HepG2 (cell line): ENCODE results near the gene CD4. TPM values are rescaled to one million over a fixed set of nuclear protein-coding genes. Genes with fewer than 3 reads are reported as not detected.

Source experiments
- AGO2 ChIP-seq: fragments of 200-400 bp; formaldehyde crosslinking; optimal IDR thresholded peaks from 2 replicates; pipeline ENCODE3; 2017; ENCODE audit warnings: mild to moderate bottlenecking, low read depth, low read length, moderate library complexity
- ASH2L ChIP-seq: fragments of 300-600, 200-600 bp; sonication (generic); IDR thresholded peaks from 2 replicates; pipeline ENCODE4 v1.7.0; 2017; ENCODE audit warnings: low read depth, mild to moderate bottlenecking, moderate library complexity, mixed read lengths, low read length; ENCODE audit not compliant: insufficient read length
- ATF7 ChIP-seq, 2 experiments: fragments of 450-650 bp in 1 of 2; sonication (generic) in 1 of 2; formaldehyde crosslinking in 1 of 2; IDR thresholded peaks; 2 replicates each; pipeline versions ENCODE4 v1.4.0 to v1.6.1; 2016 to 2020; ENCODE audit warnings: antibody characterized with exemption in 1 of 2, mild to moderate bottlenecking in 1 of 2, missing genetic modification reagents in 1 of 2
- CHD2 ChIP-seq: IDR thresholded peaks from 2 replicates; pipeline ENCODE4 v1.6.1; 2011; ENCODE audit warnings: low read depth, low read length, improper control_type of control experiment
- FOXP1 ChIP-seq, 2 experiments: fragments of 450-650 bp in 1 of 2; IDR thresholded peaks; 2 replicates each; pipeline ENCODE4 v1.6.1; 2017 to 2018; ENCODE audit warnings: antibody characterized with exemption in 1 of 2
- GLMP ChIP-seq: sonication (generic); formaldehyde crosslinking; IDR thresholded peaks from 2 replicates; pipeline ENCODE4 v1.9.0; 2021; ENCODE audit warnings: missing genetic modification reagents, mild to moderate bottlenecking, borderline replicate concordance
- GPBP1L1 ChIP-seq: sonication (generic); formaldehyde crosslinking; IDR thresholded peaks from 2 replicates; pipeline ENCODE4 v1.5.0; 2020; ENCODE audit warnings: mild to moderate bottlenecking, missing genetic modification reagents
- LCORL ChIP-seq, 2 experiments: fragments of 450-650 bp in 1 of 2; sonication (generic) in 1 of 2; formaldehyde crosslinking in 1 of 2; IDR thresholded peaks; 2 replicates each; pipeline versions ENCODE4 v1.5.0 to v1.6.1; 2017 to 2020; ENCODE audit warnings: antibody characterized with exemption in 1 of 2, missing genetic modification reagents in 1 of 2
- MAF1 ChIP-seq: sonication (generic); formaldehyde crosslinking; IDR thresholded peaks from 2 replicates; pipeline ENCODE4 v1.5.0; 2020; ENCODE audit warnings: missing genetic modification reagents, borderline replicate concordance
- MAFF ChIP-seq: IDR thresholded peaks from 2 replicates; pipeline ENCODE4 v1.6.1; 2011; ENCODE audit warnings: low read depth, low read length, improper control_type of control experiment
- NFIB ChIP-seq: sonication (generic); formaldehyde crosslinking; IDR thresholded peaks from 2 replicates; pipeline ENCODE4 v1.9.0; 2021; ENCODE audit warnings: missing genetic modification reagents, mild to moderate bottlenecking, borderline replicate concordance
- NR0B2 ChIP-seq: sonication (generic); formaldehyde crosslinking; IDR thresholded peaks from 2 replicates; pipeline ENCODE4 v1.4.0; 2020; ENCODE audit warnings: mild to moderate bottlenecking, missing genetic modification reagents
- NR2F2 ChIP-seq: IDR thresholded peaks from 2 replicates; pipeline ENCODE4 v1.6.1; 2012; ENCODE audit warnings: low read depth, inconsistent platforms, borderline replicate concordance
- PAWR ChIP-seq: sonication (generic); formaldehyde crosslinking; IDR thresholded peaks from 2 replicates; pipeline ENCODE4 v1.4.0; 2020; ENCODE audit warnings: missing genetic modification reagents, mild to moderate bottlenecking, borderline replicate concordance
- TBX2 ChIP-seq: sonication (generic); formaldehyde crosslinking; IDR thresholded peaks from 2 replicates; pipeline ENCODE4 v1.5.0; 2020; ENCODE audit warnings: missing genetic modification reagents, mild to moderate bottlenecking, borderline replicate concordance
- ZNF12 ChIP-seq: sonication (generic); formaldehyde crosslinking; IDR thresholded peaks from 2 replicates; pipeline ENCODE4 v1.5.0; 2020; ENCODE audit warnings: missing genetic modification reagents
- ZNF230 ChIP-seq: sonication (generic); formaldehyde crosslinking; IDR thresholded peaks from 2 replicates; pipeline ENCODE4 v1.4.0; 2020; ENCODE audit warnings: mild to moderate bottlenecking, missing genetic modification reagents
- ZNF33B ChIP-seq: sonication (generic); formaldehyde crosslinking; IDR thresholded peaks from 2 replicates; pipeline ENCODE4 v1.5.1; 2020; ENCODE audit warnings: mild to moderate bottlenecking, missing genetic modification reagents
- ZNF431 ChIP-seq: sonication (generic); formaldehyde crosslinking; IDR thresholded peaks from 2 replicates; pipeline ENCODE4 v1.9.0; 2022; ENCODE audit warnings: missing genetic modification reagents, low read depth, mild to moderate bottlenecking, borderline replicate concordance
- ZNF556 ChIP-seq: sonication (generic); formaldehyde crosslinking; IDR thresholded peaks from 2 replicates; pipeline ENCODE4 v1.4.0; 2020; ENCODE audit warnings: mild to moderate bottlenecking, missing genetic modification reagents, borderline replicate concordance
- ZNF589 ChIP-seq: sonication (generic); formaldehyde crosslinking; conservative IDR thresholded peaks from 2 replicates; pipeline ENCODE4 v1.8.0; 2022; ENCODE audit warnings: mild to moderate bottlenecking, moderate library complexity, missing genetic modification reagents
- ZNF598 ChIP-seq: sonication (generic); formaldehyde crosslinking; IDR thresholded peaks from 2 replicates; pipeline ENCODE4 v1.5.1; 2020; ENCODE audit warnings: mild to moderate bottlenecking, missing genetic modification reagents, borderline replicate concordance
- ZNF740 ChIP-seq: sonication (generic); formaldehyde crosslinking; IDR thresholded peaks from 2 replicates; pipeline ENCODE4 v1.4.0; 2020; ENCODE audit warnings: missing genetic modification reagents
- ZNF747 ChIP-seq: sonication (generic); formaldehyde crosslinking; IDR thresholded peaks from 2 replicates; pipeline ENCODE4 v1.8.1; 2023; ENCODE audit warnings: missing genetic modification reagents, mild to moderate bottlenecking, borderline replicate concordance
- ZSCAN31 ChIP-seq: sonication (generic); formaldehyde crosslinking; IDR thresholded peaks from 2 replicates; pipeline ENCODE4 v1.5.0; 2020; ENCODE audit warnings: low read depth, mild to moderate bottlenecking, missing genetic modification reagents
- ZSCAN9 ChIP-seq: IDR thresholded peaks from 2 replicates; pipeline ENCODE4 v1.6.1; 2016; ENCODE audit warnings: borderline replicate concordance
- polyA plus RNA-seq, 8 experiments: library from polyadenylated mRNA; depleted of rRNA in 3 of 8; stranded (reverse) in 7 of 8; unstranded in 1 of 8; fragments of >200 nt; fragmentation: Illumina TruSeq in 4 of 8; extraction: Trizol in 4 of 8; gene quantifications; 2 replicates each; pipeline versions ENCODE4 v1.2.1 to v1.2.3, GENCODE V29; 2011 to 2016; ENCODE audit warnings: low read depth in 4 of 8, missing spikeins in 1 of 8, mixed read lengths in 1 of 8; ENCODE audit not compliant: insufficient read depth in 1 of 8
- total RNA-seq, 5 experiments: library from RNA; depleted of rRNA; stranded (reverse); fragments of >200 nt; fragmentation: Illumina TruSeq; extraction: Trizol; gene quantifications; 2 replicates each; pipeline ENCODE4 v1.2.3, GENCODE V29; 2016; ENCODE audit warnings: low read depth in 1 of 5

The CD4 gene
- total and polyA plus RNA-seq, 2 of the 13 experiments (the other 11 are each of a cell fraction or from before 2014, with no cell fraction given): 0.07 to 0.95 TPM

- TF ChIP-seq ZNF556: peak; percentile 30; the same call in 1 of the 2 replicates
- no peak for TF ChIP-seq ZNF230 (CRISPR knock-in tag)
- TF ChIP-seq ASH2L: no peak
- TF ChIP-seq ZSCAN9 (CRISPR knock-in tag): no peak; the same call in 1 of the 2 replicates
- TF ChIP-seq ZNF431 (CRISPR knock-in tag): 0 out of 2 replicates have a peak, but pooled peaks have one; percentile 12
- no peak for TF ChIP-seq MAF1 (CRISPR knock-in tag)
- TF ChIP-seq FOXP1 (IDR thresholded peaks at IDR 0.05): no peak
- no peak for TF ChIP-seq FOXP1 (CRISPR knock-in tag; IDR thresholded peaks at IDR 0.05)
- no peak for TF ChIP-seq ATF7 (IDR thresholded peaks at IDR 0.05)
- 0 out of 2 replicates have a peak, but pooled peaks have one; percentile 64 for TF ChIP-seq ATF7 (CRISPR knock-in tag; IDR thresholded peaks at IDR 0.05)
- no peak for TF ChIP-seq ZNF598 (CRISPR knock-in tag)
- TF ChIP-seq ZNF747: 0 out of 2 replicates have a peak, but pooled peaks have one; percentile 41
- no peak for TF ChIP-seq NFIB (CRISPR knock-in tag)
- TF ChIP-seq CHD2: no peak
- TF ChIP-seq MAFF: no peak
- TF ChIP-seq ZNF33B (CRISPR knock-in tag): no peak
- no peak for TF ChIP-seq LCORL (IDR thresholded peaks at IDR 0.05)
- TF ChIP-seq LCORL (CRISPR knock-in tag; IDR thresholded peaks at IDR 0.05): peak; percentile 91
- TF ChIP-seq ZNF12 (CRISPR knock-in tag): no peak
- peak; percentile 86 for TF ChIP-seq AGO2
- no peak for TF ChIP-seq PAWR (CRISPR knock-in tag)
- TF ChIP-seq TBX2 (CRISPR knock-in tag): no peak; the same call in 1 of the 2 replicates
- no peak; the same call in 1 of the 2 replicates for TF ChIP-seq NR2F2
- no peak for TF ChIP-seq GPBP1L1 (CRISPR knock-in tag)
- TF ChIP-seq NR0B2 (CRISPR knock-in tag): no peak
- no peak for TF ChIP-seq ZNF589 (CRISPR knock-in tag)
- TF ChIP-seq GLMP (CRISPR knock-in tag): no peak
- no peak for TF ChIP-seq ZSCAN31 (CRISPR knock-in tag)
- TF ChIP-seq ZNF740: no peak
Measured at GRCh38 chr12:6767353-6768319, 21.7 kb upstream of the CD4 start (continued).
